HG03135 (cell line): ENCODE data around the gene CCDC177.

Experiments used
- ATAC-seq: cut with Tn5 transposase; IDR thresholded peaks from one replicate; pipeline ENCODE4 v1.9.1; 2021; ENCODE audit warnings: mild to moderate bottlenecking, moderate library complexity; ENCODE audit not compliant: unreplicated experiment

Gene CCDC177

DNA sequence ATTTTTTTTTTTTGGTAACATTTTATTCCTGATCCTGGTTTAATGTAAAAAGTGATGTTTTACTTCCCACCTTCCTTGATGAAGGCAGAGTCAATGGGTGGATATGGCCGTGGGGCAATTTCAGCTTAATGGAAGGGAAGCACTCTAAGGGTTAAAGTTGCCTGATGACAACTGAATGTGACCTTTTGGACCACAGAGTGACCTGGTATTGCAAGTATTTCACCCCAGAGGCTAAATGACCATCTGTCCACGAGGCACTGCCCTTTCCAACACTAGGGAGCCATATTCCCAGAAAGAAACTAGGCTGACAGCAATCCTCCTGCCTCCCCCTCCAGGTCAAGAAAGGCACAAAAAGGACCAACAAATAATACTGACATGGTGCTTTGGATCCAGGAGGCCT, 4.8 kb downstream of the CCDC177 start:
- ATAC-seq, result no peak

DNA sequence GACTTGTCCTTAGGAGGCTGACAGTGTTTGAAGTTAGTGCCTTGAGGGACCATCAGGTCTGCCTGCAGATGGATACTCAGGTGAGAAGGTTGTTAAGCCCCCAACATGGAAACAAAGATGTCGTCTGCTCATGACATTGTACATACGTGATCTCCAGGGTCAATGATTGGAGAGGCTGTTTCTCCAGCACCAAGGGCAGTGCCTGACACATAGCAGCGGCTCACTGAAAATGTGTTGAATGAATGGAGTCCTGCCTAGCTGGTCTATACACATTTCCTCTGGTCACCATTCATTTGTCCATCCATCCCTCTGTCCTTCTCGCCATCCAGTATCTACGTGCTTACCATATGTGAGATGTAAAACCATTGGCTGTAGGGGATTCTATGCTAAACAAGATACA, 7.1 kb downstream of the CCDC177 start:
- ATAC-seq, result no peak

DNA sequence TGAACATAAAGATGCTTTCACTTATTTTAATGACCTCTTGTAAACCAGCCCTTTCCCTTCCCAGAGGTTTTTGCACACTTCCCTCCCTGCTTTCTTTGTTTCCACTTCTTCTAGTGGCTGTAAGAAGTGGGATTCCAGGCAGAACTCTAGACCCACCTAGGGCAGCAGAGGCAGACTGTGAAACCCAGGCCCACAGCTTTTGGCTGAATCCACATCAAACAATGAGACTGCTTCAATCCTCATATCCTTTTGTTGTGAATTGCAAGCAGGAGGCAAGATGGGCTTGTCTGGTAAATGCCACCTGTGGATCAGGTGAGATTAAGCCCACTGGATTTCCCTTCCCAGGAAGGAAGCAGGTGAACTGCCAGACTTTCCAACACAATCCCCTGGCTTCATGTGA, 12.8 kb downstream of the CCDC177 start:
- no peak for ATAC-seq

DNA sequence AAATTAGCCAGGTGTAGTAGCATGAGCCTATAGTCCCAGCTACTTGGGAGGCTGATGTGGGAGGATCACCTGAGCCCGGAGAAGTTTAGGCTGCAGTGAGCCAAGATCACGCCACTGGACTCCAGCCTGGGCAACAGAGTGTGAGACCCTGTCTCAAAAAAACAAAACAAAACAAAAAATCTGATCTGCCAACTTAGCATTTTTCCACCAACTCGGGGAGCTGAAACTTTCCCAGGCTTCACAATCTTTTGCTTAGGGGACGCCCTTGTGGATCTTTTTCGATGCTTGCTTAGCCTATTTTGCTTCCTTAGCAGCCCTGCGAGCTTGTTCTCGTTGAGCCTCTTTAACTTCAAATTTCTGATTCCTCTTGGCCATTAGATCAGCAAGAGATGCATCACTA, 13.8 kb downstream of the CCDC177 start:
- ATAC-seq, result no peak

DNA sequence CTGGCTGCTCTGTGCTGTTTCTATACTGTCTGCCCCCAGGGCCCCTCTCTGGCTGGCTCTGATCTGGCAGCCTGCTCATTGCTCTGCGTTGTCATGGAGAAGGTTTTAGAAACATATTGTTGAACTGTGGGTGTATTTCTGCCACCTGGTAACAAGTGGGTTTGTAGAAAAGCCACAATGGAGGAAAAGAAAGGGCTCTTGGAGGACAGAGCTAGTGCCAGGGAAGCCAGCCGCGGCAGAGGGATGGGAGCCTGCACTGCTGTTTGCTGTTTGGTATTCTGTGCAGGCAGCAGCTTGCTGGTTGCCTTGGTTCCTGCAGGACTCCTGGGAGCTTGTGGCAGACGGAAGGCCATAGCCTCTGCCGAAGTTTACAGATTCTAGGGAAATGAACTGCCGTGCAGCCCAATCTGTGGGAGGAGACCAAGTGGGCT, 15.1 kb downstream of the CCDC177 start:
- ATAC-seq, result no peak

DNA sequence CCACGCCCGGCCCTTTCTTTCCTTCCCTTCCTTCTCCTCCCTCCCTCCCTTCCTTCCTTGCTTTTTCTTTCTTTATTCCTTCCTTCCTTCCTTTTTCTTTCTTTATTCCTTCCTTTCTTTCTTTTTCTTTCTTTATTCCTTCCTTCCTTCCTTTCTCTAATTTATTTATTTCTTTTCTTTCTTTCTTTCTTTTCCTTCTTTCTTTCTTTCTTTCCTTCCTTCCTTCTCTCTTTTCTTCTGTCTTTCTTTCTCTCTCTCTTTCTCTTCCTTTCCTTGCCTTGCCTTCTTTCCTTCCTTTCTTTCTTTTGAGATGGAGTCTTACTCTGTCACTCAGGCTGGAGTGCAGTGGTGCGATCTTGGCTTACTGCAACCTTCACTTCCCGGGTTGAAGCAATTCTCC, 15.9 kb downstream of the CCDC177 start:
- ATAC-seq, result no peak

DNA sequence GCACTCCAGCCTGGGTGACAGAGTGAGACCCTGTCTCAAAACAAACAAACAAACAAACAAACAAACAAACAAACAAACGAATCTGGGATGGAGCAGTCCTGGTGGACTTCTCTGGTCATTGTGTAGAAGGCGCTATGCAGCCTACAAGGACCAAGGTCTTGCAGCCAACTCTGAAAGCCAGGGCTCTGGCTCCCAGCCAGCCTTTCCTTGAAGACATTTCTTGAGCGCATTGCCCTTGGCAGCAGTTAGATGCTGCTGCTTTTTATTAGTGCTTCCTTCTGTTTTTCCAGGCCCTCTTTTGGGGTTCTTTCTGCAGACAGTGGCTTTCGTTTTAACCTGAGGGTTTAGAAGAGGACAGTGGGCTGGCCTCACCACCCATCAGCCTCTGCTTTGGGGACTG, 20.2 kb downstream of the CCDC177 start:
- ATAC-seq, result no peak

DNA sequence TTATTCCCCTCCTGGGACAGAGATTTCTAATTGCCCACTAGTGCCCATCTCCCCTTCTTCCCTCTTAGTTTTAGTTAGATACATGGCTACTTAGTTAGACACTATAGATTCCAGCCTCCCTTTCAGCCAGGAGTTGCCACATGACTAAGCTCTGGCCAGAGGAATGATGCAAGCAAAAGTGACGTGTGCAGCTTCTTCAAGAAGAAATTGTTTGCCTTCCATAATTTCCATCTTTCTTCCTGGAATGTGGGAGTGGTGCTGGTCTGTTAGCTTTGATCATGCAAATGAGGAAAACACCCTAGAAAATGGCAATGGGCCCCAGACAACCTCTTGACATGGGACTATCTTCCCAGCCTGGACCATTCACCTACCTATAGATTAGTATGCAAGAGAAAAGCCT, 21.4 kb downstream of the CCDC177 start:
- no peak for ATAC-seq

DNA sequence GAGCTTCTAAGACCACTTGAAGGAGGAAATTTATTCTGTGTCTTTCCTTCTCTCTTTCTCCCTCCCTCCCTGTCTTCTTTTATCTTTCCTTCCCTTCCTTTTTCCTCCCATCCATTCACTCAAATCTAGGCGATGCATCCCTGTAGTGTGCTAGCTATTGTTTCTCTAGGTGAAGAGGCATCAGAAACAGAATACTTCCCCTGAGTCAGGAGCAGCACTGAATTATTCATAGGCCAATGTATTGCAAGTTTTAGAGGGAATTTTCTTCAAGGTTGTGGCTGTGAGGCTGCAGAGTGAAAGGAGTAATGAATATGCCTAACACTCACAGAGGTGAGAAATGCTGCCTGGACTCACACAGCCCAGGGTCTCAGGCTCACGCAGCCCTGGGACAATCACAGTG, 23.2 kb downstream of the CCDC177 start:
- no peak for ATAC-seq

DNA sequence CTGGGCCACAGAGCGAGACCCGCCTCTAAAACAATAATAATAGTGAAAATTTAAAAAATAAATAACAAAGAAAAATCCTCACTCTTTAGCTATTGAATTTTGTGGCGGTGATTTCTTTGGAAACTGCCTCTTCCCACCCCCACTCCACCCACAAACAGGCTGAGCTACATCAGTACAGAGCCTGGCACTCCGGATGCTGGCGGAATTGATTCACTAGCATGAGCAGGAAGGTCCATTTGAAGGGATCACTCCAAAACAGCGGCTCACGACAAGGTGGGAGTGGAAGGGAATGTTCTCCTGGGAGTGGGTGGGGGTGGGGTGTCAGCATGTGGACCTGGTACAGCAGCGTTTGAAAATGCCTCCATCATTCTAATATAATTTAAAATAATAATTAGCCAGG, 26.1 kb downstream of the CCDC177 start:
- no peak for ATAC-seq

DNA sequence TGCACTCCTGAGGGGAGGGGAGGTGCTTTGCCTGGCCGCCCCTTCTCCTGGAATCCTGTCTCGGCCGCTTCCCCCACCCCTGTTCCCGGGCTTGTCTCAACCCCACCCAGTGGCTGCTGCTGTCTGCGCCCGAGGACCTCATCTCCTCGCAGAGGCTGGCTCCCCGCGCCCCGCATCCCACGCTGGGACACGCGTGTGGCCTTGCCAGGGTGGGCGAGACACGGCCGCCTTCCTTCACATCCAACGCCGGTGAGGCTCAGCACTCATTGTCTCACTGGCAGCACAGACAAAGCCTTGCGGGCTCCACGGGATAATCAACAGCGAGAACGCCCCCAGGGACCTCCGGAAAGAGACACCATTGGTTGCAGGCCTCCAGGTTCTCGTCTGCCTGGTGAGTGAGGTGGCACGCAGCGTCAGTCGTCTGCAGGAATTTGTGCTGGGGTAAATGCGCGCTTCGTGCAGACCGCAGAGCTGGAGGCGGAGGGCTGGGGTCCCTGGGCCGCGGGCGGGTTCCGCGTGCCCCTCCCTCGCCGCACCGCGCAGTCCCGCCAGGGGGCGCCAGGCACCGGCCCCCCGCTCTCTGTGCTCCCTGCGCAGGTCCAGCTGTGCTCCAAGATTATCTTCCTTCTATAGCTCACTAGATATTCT, 26.8 kb downstream of the CCDC177 start:
- no peak for ATAC-seq

DNA sequence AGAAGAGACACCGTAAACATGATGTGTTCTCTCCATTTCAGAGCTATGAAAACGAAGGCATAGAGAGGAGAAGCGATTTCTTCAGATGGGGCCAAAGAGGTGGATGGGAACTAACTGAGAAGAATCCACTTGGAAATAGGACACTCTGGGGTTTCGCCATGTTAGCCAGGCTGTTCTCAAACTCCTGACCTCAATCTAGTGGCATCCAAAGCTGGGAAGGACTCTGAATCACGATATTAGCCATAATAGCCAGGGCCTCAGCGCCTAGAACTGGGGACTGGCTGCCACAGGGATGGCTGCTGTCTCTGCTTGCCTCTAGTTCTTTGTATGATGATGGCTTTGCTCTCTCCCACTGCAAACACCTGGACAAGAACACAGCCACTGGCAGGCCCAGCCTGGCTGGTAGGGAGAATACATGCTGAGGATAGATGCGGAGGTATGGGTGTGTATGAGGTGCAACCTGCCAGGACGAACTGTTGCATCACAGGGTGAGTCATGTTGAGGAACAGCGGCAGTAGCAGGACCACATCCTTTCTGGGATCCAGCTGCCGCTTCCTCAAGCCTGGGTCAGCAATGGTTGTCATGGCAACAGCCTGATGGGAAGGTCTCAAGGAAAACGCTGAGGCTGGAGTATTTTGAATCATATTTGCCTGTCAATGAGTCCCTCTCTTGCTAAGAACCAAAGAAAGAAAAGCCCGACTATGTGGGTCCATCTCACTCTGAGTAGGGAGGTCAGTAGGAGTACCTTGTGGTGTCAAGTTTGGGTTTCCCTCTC, 31.1 kb downstream of the CCDC177 start:
- no peak for ATAC-seq

DNA sequence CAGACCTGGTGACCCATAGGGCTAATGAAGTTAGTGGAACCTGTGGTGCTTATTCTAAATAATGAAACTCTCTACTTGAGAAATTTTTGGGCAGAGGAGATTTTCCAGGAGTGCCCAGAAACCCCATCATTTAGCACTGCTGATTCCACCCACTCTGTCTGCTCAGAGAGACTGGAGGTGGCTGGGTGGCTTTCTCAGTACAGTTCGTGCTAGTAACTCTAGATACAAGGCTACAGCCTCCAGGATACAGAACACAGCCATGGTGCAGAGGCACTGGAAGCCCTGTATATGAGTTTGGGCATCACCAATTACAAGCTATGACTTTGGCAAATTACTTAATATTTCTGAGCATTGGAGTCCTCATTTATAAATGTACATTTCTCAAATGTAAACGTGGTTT, 32.4 kb downstream of the CCDC177 start:
- no peak for ATAC-seq

DNA sequence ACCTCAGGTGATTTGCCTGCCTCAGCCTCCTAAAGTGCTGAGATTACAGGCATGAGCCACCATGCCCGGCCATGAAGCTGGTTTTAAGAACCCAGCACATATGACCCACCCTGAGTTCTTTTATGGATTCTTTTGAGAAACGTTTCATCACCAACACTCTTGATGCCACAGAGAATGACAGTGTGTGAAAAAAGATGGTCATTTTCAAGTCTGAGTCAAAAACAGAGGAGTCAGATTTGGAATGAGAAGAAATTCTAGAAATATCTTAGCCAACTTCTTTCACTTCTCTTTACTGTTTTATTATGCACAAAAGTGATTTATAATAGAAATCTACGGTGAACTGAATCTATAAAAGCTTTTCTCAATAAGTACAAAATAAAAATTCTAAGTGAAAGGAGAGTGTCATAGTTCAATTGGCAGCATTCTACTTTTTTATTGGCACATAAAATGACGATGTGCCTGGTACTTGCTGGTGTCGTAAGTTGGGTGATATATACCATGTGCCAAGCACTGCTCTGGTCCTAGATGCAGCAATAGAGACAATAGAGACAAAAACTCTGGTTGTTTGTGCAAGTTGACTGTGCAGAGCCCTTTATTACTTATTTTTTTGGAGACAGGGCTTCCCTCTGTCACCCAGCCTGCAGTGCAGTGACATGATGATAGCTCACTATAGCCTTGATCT, 33.9 kb downstream of the CCDC177 start:
- no peak for ATAC-seq

DNA sequence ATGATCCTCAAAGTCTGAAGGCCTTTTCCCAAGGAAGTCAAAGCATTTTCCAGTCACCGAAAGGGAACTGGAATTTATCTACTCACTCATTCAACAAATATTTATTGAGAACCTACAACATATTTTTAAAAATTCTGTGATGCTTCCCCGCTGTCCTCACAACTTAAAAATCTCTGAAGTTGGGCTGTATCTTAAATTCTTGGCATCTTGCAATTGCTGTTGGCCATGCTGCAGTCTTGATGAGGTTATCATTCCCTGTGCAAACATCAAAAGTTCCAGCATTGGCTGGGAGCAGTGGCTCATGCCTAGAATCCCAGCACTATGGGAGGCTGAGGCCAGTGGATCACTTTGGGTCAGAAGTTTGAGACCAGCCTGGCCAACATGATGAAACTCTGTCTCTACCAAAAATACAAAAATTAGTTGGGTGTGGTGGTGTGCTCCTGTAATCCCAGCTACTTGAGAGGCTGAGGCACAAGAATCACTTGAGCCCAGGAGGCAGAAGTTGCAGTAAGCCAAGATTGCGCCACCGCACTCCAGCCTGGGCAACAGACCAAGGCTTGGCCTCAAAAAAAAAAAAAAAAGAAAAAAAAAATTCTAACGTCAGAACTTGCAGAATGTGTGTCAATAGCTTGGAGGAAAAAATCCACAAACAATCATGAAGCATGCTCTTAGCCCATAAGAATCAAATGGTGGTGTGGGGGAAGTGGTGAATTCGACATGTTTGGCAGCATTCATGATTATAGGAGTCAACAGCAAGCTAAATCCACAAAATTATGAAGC, 34.9 kb downstream of the CCDC177 start:
- ATAC-seq, result no peak

DNA sequence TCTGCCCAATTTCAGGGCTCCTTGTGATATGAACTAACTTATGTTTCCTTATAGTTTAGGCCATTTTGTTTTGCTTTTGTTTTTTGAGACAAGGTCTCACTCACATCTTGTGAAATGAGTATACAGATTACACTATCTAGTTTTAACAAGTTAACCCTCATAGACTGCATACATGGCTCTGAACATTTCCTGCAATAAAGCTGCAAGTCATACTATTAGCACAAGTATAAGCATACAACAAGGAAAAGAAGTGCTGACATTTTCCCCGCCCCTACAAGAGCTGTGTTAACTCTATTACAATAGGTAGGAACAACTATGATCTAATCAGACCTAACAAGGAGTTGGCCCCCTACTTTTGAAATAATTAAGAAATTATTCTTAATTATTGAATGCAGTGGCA, 35.9 kb downstream of the CCDC177 start:
- ATAC-seq, result no peak

DNA sequence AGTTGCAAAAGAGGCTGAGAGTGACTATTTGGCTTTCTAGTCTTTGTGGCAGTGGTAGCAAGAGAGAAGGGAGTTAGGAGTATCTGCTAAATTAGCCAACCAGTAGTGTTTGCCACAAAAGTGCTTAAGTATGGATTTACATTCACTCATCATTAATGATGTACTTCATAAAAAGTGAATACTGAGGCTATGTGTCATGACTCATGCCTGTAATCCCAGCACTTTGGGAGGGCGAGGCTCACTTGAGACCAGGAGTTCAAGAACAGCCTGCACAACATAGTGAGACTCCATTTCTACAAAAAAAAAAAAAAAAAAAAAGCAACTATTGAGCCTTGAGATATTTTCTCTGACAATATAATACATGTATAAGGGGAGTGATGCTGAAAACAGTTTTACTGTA, 36.8 kb downstream of the CCDC177 start:
- ATAC-seq, result no peak

DNA sequence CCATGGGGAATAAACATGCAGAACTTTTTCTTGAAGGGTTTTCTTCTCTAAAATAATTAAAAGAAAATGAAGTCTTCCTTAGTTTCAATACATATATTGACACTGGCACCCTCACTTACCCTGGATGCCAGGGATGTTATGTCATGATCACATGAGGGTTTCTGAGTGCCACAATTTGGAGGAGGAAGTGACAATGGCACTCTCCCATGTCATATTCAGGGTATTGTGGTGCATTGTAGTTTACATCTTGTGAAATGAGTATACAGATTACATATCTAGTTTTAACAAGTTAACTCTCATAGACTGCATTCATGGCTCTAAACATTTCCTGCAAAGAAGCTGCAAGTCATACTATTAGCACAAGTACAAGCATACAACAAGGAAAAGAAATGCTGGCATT, 37.7 kb downstream of the CCDC177 start:
- ATAC-seq, result no peak

DNA sequence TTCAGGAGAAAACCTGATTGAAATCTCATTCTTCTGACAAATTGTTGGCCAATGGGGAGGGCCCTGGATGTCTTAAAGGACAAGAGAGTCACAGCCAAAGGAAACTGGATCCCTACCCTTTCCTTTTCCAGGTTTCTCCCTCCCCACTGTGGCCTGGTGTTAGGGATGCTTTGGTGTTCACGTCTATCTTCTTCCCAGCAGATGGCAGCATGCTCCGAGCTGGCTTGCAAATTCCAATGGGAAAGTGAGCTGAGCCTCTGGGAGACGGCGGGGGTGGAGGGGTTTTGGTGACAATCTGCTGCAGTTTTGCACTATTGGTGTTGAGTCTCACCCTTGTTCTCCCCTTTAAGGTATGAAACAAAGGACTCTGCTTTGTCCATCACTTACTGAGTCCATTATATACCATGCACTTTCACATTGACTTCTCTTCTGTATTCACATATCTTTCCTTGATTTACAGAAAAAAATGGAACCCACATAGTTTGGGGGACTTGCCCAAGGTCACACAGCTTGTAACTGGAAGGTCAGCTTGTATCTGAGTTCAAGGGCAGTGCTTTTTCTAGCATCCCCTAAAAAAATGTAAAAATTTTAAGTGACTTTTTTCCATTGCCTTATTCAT, 39.3 kb downstream of the CCDC177 start:
- no peak for ATAC-seq

DNA sequence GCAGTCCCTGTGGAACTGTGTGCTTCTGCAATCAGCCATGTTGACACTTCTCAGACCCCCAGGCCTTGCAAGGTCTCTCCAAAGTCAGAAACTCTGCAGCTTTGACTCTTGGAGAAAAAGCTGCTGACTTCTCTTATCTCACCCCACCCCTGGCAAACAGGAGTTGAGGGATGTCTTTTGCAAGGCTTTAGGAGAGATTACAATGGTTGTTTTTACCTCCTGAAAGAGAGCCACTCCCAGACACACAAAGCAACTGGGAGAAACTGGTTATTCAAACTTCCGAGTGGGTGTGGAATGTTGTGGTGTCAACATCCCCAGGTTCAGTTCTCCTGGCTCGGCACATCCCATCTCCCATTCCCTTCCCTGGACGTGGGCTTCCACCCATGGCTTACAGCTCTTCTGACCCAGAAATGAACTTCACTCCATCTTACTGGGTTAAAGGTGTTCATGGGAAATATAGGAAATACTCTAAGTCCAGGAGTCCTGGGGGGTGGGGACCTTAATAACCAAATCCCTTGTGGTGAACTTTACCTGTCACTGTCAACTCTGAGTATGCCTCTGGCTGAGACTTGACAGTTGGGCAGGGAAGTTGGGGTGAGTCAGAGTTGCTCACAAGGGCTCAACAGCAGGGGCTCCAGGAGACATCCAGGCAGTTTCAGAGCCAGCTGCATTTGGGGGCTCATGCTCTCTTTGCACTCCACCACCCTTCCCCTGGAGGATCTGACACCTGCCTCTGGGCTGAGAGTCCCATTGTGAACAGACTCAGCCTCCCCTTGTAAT, 41.9 kb downstream of the CCDC177 start:
- ATAC-seq, result no peak
